SK-N-SH treated with all-trans-retinoic acid at 6 μM for 48 hours (cell line): ENCODE results near the gene SNX30.

ENCODE experiments used
- ATAC-seq: fragments of 200-7000 bp; cut with Tn5 transposase; 3 replicates; pipeline ENCODE4 v1.9.1; 2020; ENCODE audit warnings: mild to moderate bottlenecking, moderate library complexity
- ARNTL ChIP-seq: fragments of 450-650 bp; formaldehyde crosslinking; IDR thresholded peaks from 2 replicates; pipeline ENCODE4 v1.5.0; 2020; ENCODE audit warnings: low read depth, mild to moderate bottlenecking, moderate library complexity, borderline replicate concordance
- BACH2 ChIP-seq: fragments of 250-450 bp; sonication (Bioruptor Pico); IDR thresholded peaks from 2 replicates; pipeline ENCODE4 v1.9.0; 2021; ENCODE audit warnings: mild to moderate bottlenecking, borderline replicate concordance
- CREB5 ChIP-seq: fragments of 250-450 bp; sonication (Bioruptor Pico); IDR thresholded peaks from 2 replicates; pipeline ENCODE4 v1.5.1; 2020; ENCODE audit warnings: low read depth, mild to moderate bottlenecking, moderate library complexity
- CSDC2 ChIP-seq: fragments of 250-450 bp; sonication (Bioruptor Pico); IDR thresholded peaks from 2 replicates; pipeline ENCODE4 v1.5.0; 2020; ENCODE audit warnings: mild to moderate bottlenecking, moderate library complexity
- CSRNP3 ChIP-seq: fragments of 250-450 bp; sonication (Bioruptor Pico); IDR thresholded peaks from 2 replicates; pipeline ENCODE4 v1.5.1; 2021; ENCODE audit warnings: mild to moderate bottlenecking, moderate library complexity
- ESRRG ChIP-seq: fragments of 250-450 bp; sonication (Bioruptor Pico); IDR thresholded peaks from 2 replicates; pipeline ENCODE4 v1.6.1; 2021; ENCODE audit warnings: mild to moderate bottlenecking
- GLIS3 ChIP-seq: fragments of 250-450 bp; sonication (Bioruptor Pico); IDR thresholded peaks from 2 replicates; pipeline ENCODE4 v1.5.0; 2020; ENCODE audit warnings: mild to moderate bottlenecking, moderate library complexity
- ISL1 ChIP-seq: fragments of 250-450 bp; sonication (Bioruptor Pico); IDR thresholded peaks from 2 replicates; pipeline ENCODE4 v2.1.2; 2022; ENCODE audit warnings: mild to moderate bottlenecking, moderate library complexity
- OSR1 ChIP-seq: fragments of 250-450 bp; sonication (Bioruptor Pico); IDR thresholded peaks from 2 replicates; pipeline ENCODE4 v1.8.0; 2022; ENCODE audit warnings: moderate library complexity, mild to moderate bottlenecking, inconsistent platforms
- PPARA ChIP-seq: fragments of 250-450 bp; sonication (Bioruptor Pico); IDR thresholded peaks from 2 replicates; pipeline ENCODE4 v1.5.0; 2020; ENCODE audit warnings: mild to moderate bottlenecking, borderline replicate concordance
- SNAI2 ChIP-seq: fragments of 250-450 bp; sonication (Bioruptor Pico); IDR thresholded peaks from 2 replicates; pipeline ENCODE4 v1.5.0; 2020; ENCODE audit warnings: mild to moderate bottlenecking, moderate library complexity
- TCF4 ChIP-seq: fragments of 250-450 bp; sonication (Bioruptor Pico); IDR thresholded peaks from 2 replicates; pipeline ENCODE4 v1.8.0; 2021; ENCODE audit warnings: mild to moderate bottlenecking, moderate library complexity, borderline replicate concordance
- ZC3H10 ChIP-seq: fragments of 250-450 bp; sonication (Bioruptor Pico); IDR thresholded peaks from 2 replicates; pipeline ENCODE4 v1.5.1; 2021; ENCODE audit warnings: mild to moderate bottlenecking, moderate library complexity
- ZFP3 ChIP-seq: fragments of 250-450 bp; sonication (Bioruptor Pico); IDR thresholded peaks from 2 replicates; pipeline ENCODE4 v1.5.0; 2020; ENCODE audit warnings: mild to moderate bottlenecking, moderate library complexity
- ZFP30 ChIP-seq: fragments of 450-650 bp; formaldehyde crosslinking; IDR thresholded peaks from 2 replicates; pipeline ENCODE4 v1.5.0; 2022; ENCODE audit warnings: mild to moderate bottlenecking, moderate library complexity
- ZNF565 ChIP-seq: fragments of 450-650 bp; formaldehyde crosslinking; conservative IDR thresholded peaks from 2 replicates; pipeline ENCODE4 v1.5.0; 2020; ENCODE audit warnings: low read depth, mild to moderate bottlenecking, moderate library complexity
- ZNF70 ChIP-seq: fragments of 450-650 bp; formaldehyde crosslinking; IDR thresholded peaks from 2 replicates; pipeline ENCODE4 v1.5.0; 2020; ENCODE audit warnings: mild to moderate bottlenecking, moderate library complexity
- ZNF8 ChIP-seq: fragments of 450-650 bp; formaldehyde crosslinking; IDR thresholded peaks from 2 replicates; pipeline ENCODE4 v1.5.0; 2020; ENCODE audit warnings: mild to moderate bottlenecking, moderate library complexity
- TF ChIP-seq, protein P1 (sequence below): fragments of 250-450 bp; sonication (Bioruptor Pico); IDR thresholded peaks from 2 replicates; pipeline ENCODE4 v1.8.0; 2021; ENCODE audit warnings: low read depth, mild to moderate bottlenecking, moderate library complexity, borderline replicate concordance
- TF ChIP-seq, protein P2 (sequence below): fragments of 250-450 bp; sonication (Bioruptor Pico); IDR thresholded peaks from 2 replicates; pipeline ENCODE4 v1.5.0; 2020; ENCODE audit warnings: mild to moderate bottlenecking, moderate library complexity
- TF ChIP-seq, protein P3 (sequence below): fragments of 250-450 bp; sonication (Bioruptor Pico); IDR thresholded peaks from 2 replicates; pipeline ENCODE4 v1.8.0; 2020; ENCODE audit warnings: mild to moderate bottlenecking, moderate library complexity, borderline replicate concordance

SNX30 gene

GRCh38 chr9:112755016-112755427, 4.5 kb downstream of the SNX30 start:
- ATAC-seq: no peak
- no peak for TF ChIP-seq ZNF565 (CRISPR knock-in tag)
- TF ChIP-seq OSR1 (CRISPR knock-in tag): no peak
- TF ChIP-seq SNAI2: no peak
- no peak for TF ChIP-seq ZNF70 (CRISPR knock-in tag)
- TF ChIP-seq TCF4: no peak
- no peak for TF ChIP-seq ZFP30
- TF ChIP-seq, protein P1, sequence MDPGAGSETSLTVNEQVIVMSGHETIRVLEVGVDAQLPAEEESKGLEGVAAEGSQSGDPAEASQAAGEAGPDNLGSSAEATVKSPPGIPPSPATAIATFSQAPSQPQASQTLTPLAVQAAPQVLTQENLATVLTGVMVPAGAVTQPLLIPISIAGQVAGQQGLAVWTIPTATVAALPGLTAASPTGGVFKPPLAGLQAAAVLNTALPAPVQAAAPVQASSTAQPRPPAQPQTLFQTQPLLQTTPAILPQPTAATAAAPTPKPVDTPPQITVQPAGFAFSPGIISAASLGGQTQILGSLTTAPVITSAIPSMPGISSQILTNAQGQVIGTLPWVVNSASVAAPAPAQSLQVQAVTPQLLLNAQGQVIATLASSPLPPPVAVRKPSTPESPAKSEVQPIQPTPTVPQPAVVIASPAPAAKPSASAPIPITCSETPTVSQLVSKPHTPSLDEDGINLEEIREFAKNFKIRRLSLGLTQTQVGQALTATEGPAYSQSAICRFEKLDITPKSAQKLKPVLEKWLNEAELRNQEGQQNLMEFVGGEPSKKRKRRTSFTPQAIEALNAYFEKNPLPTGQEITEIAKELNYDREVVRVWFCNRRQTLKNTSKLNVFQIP (CRISPR knock-in tag): no peak
- TF ChIP-seq, all 23 proteins: peak for 0

- ATAC-seq: no peak
Observed at GRCh38 chr9:112755675-112756074, 5.1 kb downstream of the SNX30 start.

GRCh38 chr9:112757282-112757883, 6.8 kb downstream of the SNX30 start:
- no peak for ATAC-seq
- TF ChIP-seq ZFP3 (CRISPR knock-in tag) (no peak), BACH2 (CRISPR knock-in tag) (no peak), ZC3H10 (CRISPR knock-in tag) (no peak), ZNF565 (CRISPR knock-in tag) (no peak), ISL1 (CRISPR knock-in tag) (no peak), TCF4 (no peak), ZNF70 (CRISPR knock-in tag) (no peak), CREB5 (CRISPR knock-in tag) (no peak)
- TF ChIP-seq, protein P2, sequence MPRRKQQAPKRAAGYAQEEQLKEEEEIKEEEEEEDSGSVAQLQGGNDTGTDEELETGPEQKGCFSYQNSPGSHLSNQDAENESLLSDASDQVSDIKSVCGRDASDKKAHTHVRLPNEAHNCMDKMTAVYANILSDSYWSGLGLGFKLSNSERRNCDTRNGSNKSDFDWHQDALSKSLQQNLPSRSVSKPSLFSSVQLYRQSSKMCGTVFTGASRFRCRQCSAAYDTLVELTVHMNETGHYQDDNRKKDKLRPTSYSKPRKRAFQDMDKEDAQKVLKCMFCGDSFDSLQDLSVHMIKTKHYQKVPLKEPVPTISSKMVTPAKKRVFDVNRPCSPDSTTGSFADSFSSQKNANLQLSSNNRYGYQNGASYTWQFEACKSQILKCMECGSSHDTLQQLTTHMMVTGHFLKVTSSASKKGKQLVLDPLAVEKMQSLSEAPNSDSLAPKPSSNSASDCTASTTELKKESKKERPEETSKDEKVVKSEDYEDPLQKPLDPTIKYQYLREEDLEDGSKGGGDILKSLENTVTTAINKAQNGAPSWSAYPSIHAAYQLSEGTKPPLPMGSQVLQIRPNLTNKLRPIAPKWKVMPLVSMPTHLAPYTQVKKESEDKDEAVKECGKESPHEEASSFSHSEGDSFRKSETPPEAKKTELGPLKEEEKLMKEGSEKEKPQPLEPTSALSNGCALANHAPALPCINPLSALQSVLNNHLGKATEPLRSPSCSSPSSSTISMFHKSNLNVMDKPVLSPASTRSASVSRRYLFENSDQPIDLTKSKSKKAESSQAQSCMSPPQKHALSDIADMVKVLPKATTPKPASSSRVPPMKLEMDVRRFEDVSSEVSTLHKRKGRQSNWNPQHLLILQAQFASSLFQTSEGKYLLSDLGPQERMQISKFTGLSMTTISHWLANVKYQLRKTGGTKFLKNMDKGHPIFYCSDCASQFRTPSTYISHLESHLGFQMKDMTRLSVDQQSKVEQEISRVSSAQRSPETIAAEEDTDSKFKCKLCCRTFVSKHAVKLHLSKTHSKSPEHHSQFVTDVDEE (CRISPR knock-in tag): no peak

More at GRCh38 chr9:112755675-112756074, 5.1 kb downstream of the SNX30 start:
- TF ChIP-seq CSRNP3 (CRISPR knock-in tag) (no peak), TCF4 (no peak), PPARA (CRISPR knock-in tag) (no peak), ARNTL (CRISPR knock-in tag) (no peak), ZC3H10 (CRISPR knock-in tag) (no peak), GLIS3 (CRISPR knock-in tag) (no peak), ZNF565 (CRISPR knock-in tag) (no peak), OSR1 (CRISPR knock-in tag) (no peak), ISL1 (CRISPR knock-in tag) (no peak), SNAI2 (no peak), CSDC2 (CRISPR knock-in tag) (no peak), ESRRG (CRISPR knock-in tag) (no peak), BACH2 (CRISPR knock-in tag) (no peak), ZFP30 (no peak), ZNF70 (CRISPR knock-in tag) (no peak), ZNF8 (CRISPR knock-in tag) (no peak)
- TF ChIP-seq, protein P3, sequence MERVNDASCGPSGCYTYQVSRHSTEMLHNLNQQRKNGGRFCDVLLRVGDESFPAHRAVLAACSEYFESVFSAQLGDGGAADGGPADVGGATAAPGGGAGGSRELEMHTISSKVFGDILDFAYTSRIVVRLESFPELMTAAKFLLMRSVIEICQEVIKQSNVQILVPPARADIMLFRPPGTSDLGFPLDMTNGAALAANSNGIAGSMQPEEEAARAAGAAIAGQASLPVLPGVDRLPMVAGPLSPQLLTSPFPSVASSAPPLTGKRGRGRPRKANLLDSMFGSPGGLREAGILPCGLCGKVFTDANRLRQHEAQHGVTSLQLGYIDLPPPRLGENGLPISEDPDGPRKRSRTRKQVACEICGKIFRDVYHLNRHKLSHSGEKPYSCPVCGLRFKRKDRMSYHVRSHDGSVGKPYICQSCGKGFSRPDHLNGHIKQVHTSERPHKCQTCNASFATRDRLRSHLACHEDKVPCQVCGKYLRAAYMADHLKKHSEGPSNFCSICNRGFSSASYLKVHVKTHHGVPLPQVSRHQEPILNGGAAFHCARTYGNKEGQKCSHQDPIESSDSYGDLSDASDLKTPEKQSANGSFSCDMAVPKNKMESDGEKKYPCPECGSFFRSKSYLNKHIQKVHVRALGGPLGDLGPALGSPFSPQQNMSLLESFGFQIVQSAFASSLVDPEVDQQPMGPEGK (CRISPR knock-in tag): no peak
- TF ChIP-seq, protein P2 (CRISPR knock-in tag): no peak
